Bone marrow (tissue), 2 donors: ENCODE results near the gene TRIM59.
"Not testable (repeated sequence)": the region's sequence is repeated elsewhere in the genome, so short reads cannot be mapped to it uniquely, and the experiment has no call there.

Experiments
- DNase-seq, 2 donors: peaks; one replicate each; lab custom pipeline; 2025; lab: John Stamatoyannopoulos, UW

TRIM59 gene

GRCh38 chr3:160455846-160456245 lies 6.3 kb upstream of the TRIM59 start:
- DNase-seq = no peak

GRCh38 chr3:160454995-160455394 lies 5.4 kb upstream of the TRIM59 start:
- DNase-seq = no peak

GRCh38 chr3:160452251-160452650 lies 2.7 kb upstream of the TRIM59 start:
- not testable (repeated sequence) for DNase-seq

- DNase-seq = no peak
Measured at GRCh38 chr3:160451602-160452001, 2.0 kb upstream of the TRIM59 start.

- no peak for DNase-seq
Measured at GRCh38 chr3:160450846-160451245, 1.3 kb upstream of the TRIM59 start.

- peak in 1 of 2 donors; percentile 40 for DNase-seq
Measured at GRCh38 chr3:160448845-160449635, 546 bp downstream of the TRIM59 start.

- DNase-seq = no peak
Measured at GRCh38 chr3:160447544-160447943, 2.0 kb downstream of the TRIM59 start.

- no peak for DNase-seq
Measured at GRCh38 chr3:160446522-160447056, 3.0 kb downstream of the TRIM59 start.

GRCh38 chr3:160445854-160446253 lies 3.7 kb downstream of the TRIM59 start:
- DNase-seq = no peak

GRCh38 chr3:160444411-160444810 lies 5.2 kb downstream of the TRIM59 start:
- no peak for DNase-seq

- DNase-seq = no peak
Measured at GRCh38 chr3:160440687-160441086, 8.9 kb downstream of the TRIM59 start.

- DNase-seq = no peak
Measured at GRCh38 chr3:160437083-160437455, 12.5 kb downstream of the TRIM59 start.

GRCh38 chr3:160435747-160436146 lies 13.8 kb downstream of the TRIM59 start:
- no peak for DNase-seq

GRCh38 chr3:160435095-160435494 lies 14.5 kb downstream of the TRIM59 start:
- DNase-seq = no peak

GRCh38 chr3:160434071-160434470 lies 15.5 kb downstream of the TRIM59 start:
- DNase-seq = no peak

GRCh38 chr3:160427832-160428424 lies 21.7 kb downstream of the TRIM59 start:
- DNase-seq = no peak

GRCh38 chr3:160417311-160417710 lies 32.3 kb downstream of the TRIM59 start:
- no peak for DNase-seq

- peak in 1 of 2 donors; percentile 76 for DNase-seq
Measured at GRCh38 chr3:160413613-160414248, 35.9 kb downstream of the TRIM59 start.

GRCh38 chr3:160412477-160412876 lies 37.1 kb downstream of the TRIM59 start:
- DNase-seq = no peak

- DNase-seq = no peak
Measured at GRCh38 chr3:160409812-160410610, 39.6 kb downstream of the TRIM59 start.

GRCh38 chr3:160403796-160404470 lies 45.7 kb downstream of the TRIM59 start:
- DNase-seq = peak in 1 of 2 donors; percentile 7
